K562 (cell line): ENCODE results near the gene KRTAP1-1. TPM values are rescaled to one million over a fixed set of nuclear protein-coding genes. Genes with fewer than 3 reads are reported as not detected.

Experiments
- CTBP1 ChIP-seq: fragments of 450-650 bp; IDR thresholded peaks from 2 replicates; pipeline ENCODE4 v1.6.1; 2016; ENCODE audit warnings: borderline replicate concordance
- ID3 ChIP-seq, 2 experiments: fragments of 250-450 bp in 1 of 2; fragments of 450-650 bp in 1 of 2; sonication (Bioruptor Pico) in 1 of 2; IDR thresholded peaks; 2 replicates each; pipeline versions ENCODE4 v1.6.1 to v1.8.0; 2016 to 2021; ENCODE audit warnings: mild to moderate bottlenecking in 2 of 2, moderate library complexity in 2 of 2, missing compliant biosample characterization in 1 of 2, missing genetic modification characterization in 1 of 2
- IFI16 ChIP-seq: fragments of 250-450 bp; sonication (Bioruptor Pico); IDR thresholded peaks from 2 replicates; pipeline ENCODE4 v2.1.2; 2022; ENCODE audit warnings: mild to moderate bottlenecking, inconsistent platforms
- KLF6 ChIP-seq: fragments of 250-450 bp; sonication (Bioruptor Pico); IDR thresholded peaks from 2 replicates; pipeline ENCODE4 v1.4.0; 2020; ENCODE audit warnings: mild to moderate bottlenecking, moderate library complexity, borderline replicate concordance
- MBD2 ChIP-seq: sonication (generic); IDR thresholded peaks from 2 replicates; pipeline ENCODE4 v1.6.1; 2016; ENCODE audit warnings: low read depth, borderline replicate concordance
- PHF21A ChIP-seq: fragments of 450-650 bp; IDR thresholded peaks from 2 replicates; pipeline ENCODE4 v1.6.1; 2017; ENCODE audit warnings: low read depth, borderline replicate concordance
- RBM15 ChIP-seq: fragments of 200-400 bp; formaldehyde crosslinking; IDR thresholded peaks from 2 replicates; pipeline ENCODE4 v1.6.1; 2018; ENCODE audit warnings: mild to moderate bottlenecking, low read length, moderate library complexity; ENCODE audit not compliant: insufficient read depth
- RCOR1 ChIP-seq, 2 experiments: IDR thresholded peaks; 2 replicates each; pipeline ENCODE4 v1.6.1; 2012; ENCODE audit warnings: low read depth in 2 of 2, low read length in 2 of 2, borderline replicate concordance in 1 of 2, improper control_type of control experiment in 1 of 2
- SIX5 ChIP-seq, 2 experiments: IDR thresholded peaks; 2 replicates each; pipeline ENCODE4 v1.6.1; 2011; ENCODE audit warnings: low read length in 2 of 2, borderline replicate concordance in 1 of 2, low read depth in 1 of 2, mild to moderate bottlenecking in 1 of 2, moderate library complexity in 1 of 2; ENCODE audit not compliant: insufficient read depth in 1 of 2
- SOX6 ChIP-seq: fragments of 450-650 bp; IDR thresholded peaks from 2 replicates; pipeline ENCODE4 v1.6.1; 2014; ENCODE audit warnings: mild to moderate bottlenecking
- TCF3 ChIP-seq: sonication (generic); formaldehyde crosslinking; IDR thresholded peaks from 2 replicates; pipeline ENCODE4 v1.4.0; 2020; ENCODE audit warnings: mild to moderate bottlenecking, missing genetic modification reagents
- ZEB2 ChIP-seq: fragments of 450-650 bp; IDR thresholded peaks from 2 replicates; pipeline ENCODE4 v1.6.1; 2016
- ZNF146 ChIP-seq: IDR thresholded peaks from one replicate; pipeline ENCODE4 v1.6.1; 2018; ENCODE audit warnings: missing compliant biosample characterization; ENCODE audit not compliant: unreplicated experiment
- ZNF175 ChIP-seq: fragments of 200-800 bp; sonication (Bioruptor generic); IDR thresholded peaks from 2 replicates; pipeline ENCODE4 v1.6.1; 2016; ENCODE audit warnings: low read depth, mild to moderate bottlenecking, missing genetic modification characterization, missing compliant biosample characterization
- ZNF77 ChIP-seq: fragments of 250-450 bp; sonication (Bioruptor Pico); IDR thresholded peaks from 2 replicates; pipeline ENCODE4 v1.5.0; 2020
- polyA plus RNA-seq, 8 experiments: library from polyadenylated mRNA; depleted of rRNA in 4 of 8; stranded (reverse) in 5 of 8; unstranded in 3 of 8; fragments of >200 nt; fragmentation: Nextera tagmentation in 2 of 8; fragmentation: Illumina TruSeq in 1 of 8; extraction: Ambion mirVana in 2 of 8; extraction: Trizol in 1 of 8; gene quantifications; 2 replicates each; pipeline versions ENCODE4 v1.2.1 to v1.2.3, GENCODE V29; 2011 to 2014; ENCODE audit warnings: inconsistent platforms in 1 of 8, missing spikeins in 1 of 8
- total RNA-seq, 7 experiments: library from RNA; depleted of rRNA in 6 of 7; stranded (reverse); fragments of >200 nt in 6 of 7; fragmentation: Illumina TruSeq in 2 of 7; extraction: Trizol in 2 of 7; gene quantifications; 2 replicates each; pipeline versions ENCODE4 v1.2.1 to v1.2.3, GENCODE V29; 2011 to 2021; ENCODE audit warnings: low replicate concordance in 1 of 7
- TF ChIP-seq, protein P1 (sequence below): sonication (generic); IDR thresholded peaks from 2 replicates; pipeline ENCODE4 v1.6.1; 2016
- TF ChIP-seq, protein P2 (sequence below), 3 experiments: fragments of 200-800 bp in 1 of 3; fragments of 250-450 bp in 1 of 3; fragments of 450-650 bp in 1 of 3; sonication (Bioruptor Pico) in 1 of 3; sonication (Bioruptor generic) in 1 of 3; formaldehyde crosslinking in 1 of 3; IDR thresholded peaks; 2 replicates each; pipeline versions ENCODE4 v1.6.1 to v1.8.0; 2016 to 2022; ENCODE audit warnings: mild to moderate bottlenecking in 2 of 3, missing genetic modification characterization in 2 of 3, missing compliant biosample characterization in 1 of 3, moderate library complexity in 1 of 3
- TF ChIP-seq, protein P3 (sequence below): fragments of 450-650 bp; IDR thresholded peaks from 2 replicates; pipeline ENCODE4 v1.6.1; 2016; ENCODE audit warnings: missing biosample characterization, missing genetic modification characterization
- TF ChIP-seq, protein P4 (sequence below), 2 experiments: fragments of 450-650 bp in 1 of 2; sonication (generic) in 1 of 2; formaldehyde crosslinking in 1 of 2; IDR thresholded peaks in 1 of 2; conservative IDR thresholded peaks in 1 of 2; 2 replicates each; pipeline versions ENCODE4 v1.6.1 to v1.8.1; 2016 to 2023; ENCODE audit warnings: mild to moderate bottlenecking in 2 of 2, moderate library complexity in 2 of 2, inconsistent platforms in 1 of 2, missing genetic modification reagents in 1 of 2

Gene KRTAP1-1
- total and polyA plus RNA-seq, 9 of the 15 experiments (the other 6 are each of a cell fraction or from before 2014, with no cell fraction given) = not detected

DNA sequence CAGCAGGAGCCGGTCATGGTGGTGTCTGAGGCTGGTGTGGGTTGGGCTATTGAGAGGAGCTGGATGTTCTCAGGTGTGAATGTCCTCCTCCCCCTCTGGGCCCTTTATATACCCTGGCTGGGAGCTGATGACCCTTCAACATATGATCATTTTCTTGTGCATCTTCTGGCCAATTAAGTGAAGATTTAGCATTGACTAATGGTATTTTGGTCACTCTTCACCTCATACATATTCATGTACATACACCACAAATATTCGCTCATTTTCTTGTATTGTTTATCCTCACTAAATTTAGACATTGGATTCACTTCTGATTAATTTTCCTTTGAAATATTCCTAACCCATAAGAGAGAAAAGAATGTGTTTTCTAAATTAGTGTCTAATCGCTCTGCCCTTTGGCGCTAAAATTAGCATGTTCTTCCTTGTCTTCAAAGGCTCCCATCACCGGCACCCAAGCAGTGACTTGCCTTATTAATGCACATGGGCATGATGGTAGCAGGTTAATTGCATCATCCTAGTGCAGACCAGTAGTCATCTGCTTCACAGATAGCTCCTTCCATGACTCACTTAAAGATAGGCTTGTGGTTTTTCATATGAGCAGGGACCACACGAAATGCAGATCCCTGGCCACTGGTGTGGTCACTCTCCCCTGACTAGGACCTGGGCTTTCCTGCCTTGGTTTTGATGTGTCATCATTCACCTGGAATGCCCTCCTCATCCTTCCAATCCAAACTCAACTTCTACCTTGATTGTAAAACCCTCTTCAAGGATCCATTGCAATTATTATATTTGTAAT, 24.8 kb upstream of the KRTAP1-1 start, which contains the start of gene KRTAP2-4 (continued):
- peak; percentile 81 for TF ChIP-seq ZEB2
- no peak for TF ChIP-seq ZNF146 (CRISPR knock-in tag)
- TF ChIP-seq ZNF77 (CRISPR knock-in tag) = no peak
- TF ChIP-seq, protein P1, sequence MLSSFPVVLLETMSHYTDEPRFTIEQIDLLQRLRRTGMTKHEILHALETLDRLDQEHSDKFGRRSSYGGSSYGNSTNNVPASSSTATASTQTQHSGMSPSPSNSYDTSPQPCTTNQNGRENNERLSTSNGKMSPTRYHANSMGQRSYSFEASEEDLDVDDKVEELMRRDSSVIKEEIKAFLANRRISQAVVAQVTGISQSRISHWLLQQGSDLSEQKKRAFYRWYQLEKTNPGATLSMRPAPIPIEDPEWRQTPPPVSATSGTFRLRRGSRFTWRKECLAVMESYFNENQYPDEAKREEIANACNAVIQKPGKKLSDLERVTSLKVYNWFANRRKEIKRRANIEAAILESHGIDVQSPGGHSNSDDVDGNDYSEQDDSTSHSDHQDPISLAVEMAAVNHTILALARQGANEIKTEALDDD = peak; percentile 77
- TF ChIP-seq ID3 (CRISPR knock-in tag; IDR thresholded peaks at IDR 0.05) = no peak
- no peak for TF ChIP-seq ID3 (tag; IDR thresholded peaks at IDR 0.05)
- peak; percentile 72; the same call in 1 of the 2 replicates for TF ChIP-seq ZNF175 (CRISPR knock-in tag)
- TF ChIP-seq RCOR1 (IDR thresholded peaks at IDR 0.05; ENCODE audit: borderline replicate concordance in 1 of 2, low read depth in 2 of 2, low read length in 2 of 2) = peak in 1 of 2 experiments; percentile 61; a peak in 1 of 4 replicates
- TF ChIP-seq, protein P2, sequence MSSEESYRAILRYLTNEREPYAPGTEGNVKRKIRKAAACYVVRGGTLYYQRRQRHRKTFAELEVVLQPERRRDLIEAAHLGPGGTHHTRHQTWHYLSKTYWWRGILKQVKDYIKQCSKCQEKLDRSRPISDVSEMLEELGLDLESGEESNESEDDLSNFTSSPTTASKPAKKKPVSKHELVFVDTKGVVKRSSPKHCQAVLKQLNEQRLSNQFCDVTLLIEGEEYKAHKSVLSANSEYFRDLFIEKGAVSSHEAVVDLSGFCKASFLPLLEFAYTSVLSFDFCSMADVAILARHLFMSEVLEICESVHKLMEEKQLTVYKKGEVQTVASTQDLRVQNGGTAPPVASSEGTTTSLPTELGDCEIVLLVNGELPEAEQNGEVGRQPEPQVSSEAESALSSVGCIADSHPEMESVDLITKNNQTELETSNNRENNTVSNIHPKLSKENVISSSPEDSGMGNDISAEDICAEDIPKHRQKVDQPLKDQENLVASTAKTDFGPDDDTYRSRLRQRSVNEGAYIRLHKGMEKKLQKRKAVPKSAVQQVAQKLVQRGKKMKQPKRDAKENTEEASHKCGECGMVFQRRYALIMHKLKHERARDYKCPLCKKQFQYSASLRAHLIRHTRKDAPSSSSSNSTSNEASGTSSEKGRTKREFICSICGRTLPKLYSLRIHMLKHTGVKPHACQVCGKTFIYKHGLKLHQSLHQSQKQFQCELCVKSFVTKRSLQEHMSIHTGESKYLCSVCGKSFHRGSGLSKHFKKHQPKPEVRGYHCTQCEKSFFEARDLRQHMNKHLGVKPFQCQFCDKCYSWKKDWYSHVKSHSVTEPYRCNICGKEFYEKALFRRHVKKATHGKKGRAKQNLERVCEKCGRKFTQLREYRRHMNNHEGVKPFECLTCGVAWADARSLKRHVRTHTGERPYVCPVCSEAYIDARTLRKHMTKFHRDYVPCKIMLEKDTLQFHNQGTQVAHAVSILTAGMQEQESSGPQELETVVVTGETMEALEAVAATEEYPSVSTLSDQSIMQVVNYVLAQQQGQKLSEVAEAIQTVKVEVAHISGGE (CRISPR knock-in tag; IDR thresholded peaks at IDR 0.05) = peak in 1 of 3 experiments; percentile 44; a peak in 1 of 6 replicates
- no peak for TF ChIP-seq RBM15
- TF ChIP-seq IFI16 (CRISPR knock-in tag) = no peak
- 0 out of 2 replicates have a peak, but pooled peaks have one; percentile 52 for TF ChIP-seq SOX6
- TF ChIP-seq CTBP1 = peak; percentile 89
- peak; percentile 37; the same call in 1 of the 2 replicates for TF ChIP-seq KLF6
- TF ChIP-seq, protein P3, sequence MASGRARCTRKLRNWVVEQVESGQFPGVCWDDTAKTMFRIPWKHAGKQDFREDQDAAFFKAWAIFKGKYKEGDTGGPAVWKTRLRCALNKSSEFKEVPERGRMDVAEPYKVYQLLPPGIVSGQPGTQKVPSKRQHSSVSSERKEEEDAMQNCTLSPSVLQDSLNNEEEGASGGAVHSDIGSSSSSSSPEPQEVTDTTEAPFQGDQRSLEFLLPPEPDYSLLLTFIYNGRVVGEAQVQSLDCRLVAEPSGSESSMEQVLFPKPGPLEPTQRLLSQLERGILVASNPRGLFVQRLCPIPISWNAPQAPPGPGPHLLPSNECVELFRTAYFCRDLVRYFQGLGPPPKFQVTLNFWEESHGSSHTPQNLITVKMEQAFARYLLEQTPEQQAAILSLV = peak; percentile 75
- TF ChIP-seq TCF3 (CRISPR knock-in tag) = peak; percentile 52
- TF ChIP-seq, protein P4, sequence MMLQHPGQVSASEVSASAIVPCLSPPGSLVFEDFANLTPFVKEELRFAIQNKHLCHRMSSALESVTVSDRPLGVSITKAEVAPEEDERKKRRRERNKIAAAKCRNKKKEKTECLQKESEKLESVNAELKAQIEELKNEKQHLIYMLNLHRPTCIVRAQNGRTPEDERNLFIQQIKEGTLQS (IDR thresholded peaks at IDR 0.05) = peak; percentile 99
- TF ChIP-seq, protein P4 (CRISPR knock-in tag; conservative IDR thresholded peaks at IDR 0.05) = peak; percentile 97
- no peak for TF ChIP-seq MBD2
- no peak for TF ChIP-seq PHF21A
- no peak for TF ChIP-seq SIX5 (IDR thresholded peaks at IDR 0.05; ENCODE audit: borderline replicate concordance in 1 of 2, insufficient read depth in 1 of 2, low read depth in 1 of 2, low read length in 2 of 2)
